Measurements from ENCODE around the gene AUTS2. TPM values are rescaled to one million over a fixed set of nuclear protein-coding genes. Genes with fewer than 3 reads are reported as not detected.

AUTS2 gene
- total and polyA plus RNA-seq, 11 donors: 3.4 to 14.0 (median 7.3) TPM

DNA sequence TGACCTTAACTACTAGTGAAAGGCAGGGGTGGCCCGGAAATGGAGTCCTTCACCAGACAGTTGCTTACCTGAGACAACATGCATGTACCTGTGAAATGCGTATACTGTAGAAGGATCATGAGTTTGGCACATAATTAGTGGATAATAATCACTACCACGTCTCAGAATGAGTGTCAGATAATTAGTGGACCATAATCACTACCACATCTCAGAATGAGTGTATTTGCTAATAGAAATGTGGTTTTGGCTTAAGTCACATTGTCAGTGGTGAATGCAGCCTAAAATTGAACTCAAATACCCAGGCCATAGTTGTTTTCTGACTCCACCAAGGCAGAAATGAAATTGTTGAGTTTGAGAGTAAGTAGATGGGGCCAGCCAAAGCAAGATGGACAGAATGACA is 1065.4 kb downstream of the AUTS2 start:
- no peaks in the 10 kb centered on the region for H3K9me3 ChIP-seq
- ATAC-seq: no peak
- intact Hi-C loops (cut with DNase I): no loop called here
- no peaks in the 10 kb centered on the region for H3K27me3 ChIP-seq
- no peak for TF ChIP-seq POLR2A (IDR thresholded peaks at IDR 0.05)
- TF ChIP-seq, protein P1, sequence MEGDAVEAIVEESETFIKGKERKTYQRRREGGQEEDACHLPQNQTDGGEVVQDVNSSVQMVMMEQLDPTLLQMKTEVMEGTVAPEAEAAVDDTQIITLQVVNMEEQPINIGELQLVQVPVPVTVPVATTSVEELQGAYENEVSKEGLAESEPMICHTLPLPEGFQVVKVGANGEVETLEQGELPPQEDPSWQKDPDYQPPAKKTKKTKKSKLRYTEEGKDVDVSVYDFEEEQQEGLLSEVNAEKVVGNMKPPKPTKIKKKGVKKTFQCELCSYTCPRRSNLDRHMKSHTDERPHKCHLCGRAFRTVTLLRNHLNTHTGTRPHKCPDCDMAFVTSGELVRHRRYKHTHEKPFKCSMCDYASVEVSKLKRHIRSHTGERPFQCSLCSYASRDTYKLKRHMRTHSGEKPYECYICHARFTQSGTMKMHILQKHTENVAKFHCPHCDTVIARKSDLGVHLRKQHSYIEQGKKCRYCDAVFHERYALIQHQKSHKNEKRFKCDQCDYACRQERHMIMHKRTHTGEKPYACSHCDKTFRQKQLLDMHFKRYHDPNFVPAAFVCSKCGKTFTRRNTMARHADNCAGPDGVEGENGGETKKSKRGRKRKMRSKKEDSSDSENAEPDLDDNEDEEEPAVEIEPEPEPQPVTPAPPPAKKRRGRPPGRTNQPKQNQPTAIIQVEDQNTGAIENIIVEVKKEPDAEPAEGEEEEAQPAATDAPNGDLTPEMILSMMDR (IDR thresholded peaks at IDR 0.05): no peak
- no peak overlapping the region for H3K4me3 ChIP-seq
- 64 to 65% (median 65%) methylated on average over 3 of the region's 3 CpGs for WGBS, 4 donors
- H3K4me1 ChIP-seq: peaks cover 0 to 21% (median 0%) of the 10 kb centered on the region in 12 donors
- H3K27ac ChIP-seq: no peak overlapping the region
- DNase-seq: no peak
- H3K36me3 ChIP-seq: no peaks in the 10 kb centered on the region

- Histone ChIP-seq H3K27ac (no peak overlapping the region), H3K4me3 (no peak overlapping the region), H3K36me3 (no peaks in the 10 kb centered on the region), H3K9me3 (no peaks in the 10 kb centered on the region), H3K27me3 (no peaks in the 10 kb centered on the region), H3K4me1 (peaks cover 0 to 21% (median 0%) of the 10 kb centered on the region in 12 donors)
- intact Hi-C loops (cut with DNase I): no loop called here
- DNase-seq (no peak), ATAC-seq (no peak)
- no peak for TF ChIP-seq POLR2A (IDR thresholded peaks at IDR 0.05)
- TF ChIP-seq, protein P1 (IDR thresholded peaks at IDR 0.05): no peak
- 55 to 88% (median 63%) methylated on average over 2 of the region's 2 CpGs for WGBS, 4 donors
Measured at GRCh38 chr7:70665997-70666396, 1067.7 kb downstream of the AUTS2 start.

DNA sequence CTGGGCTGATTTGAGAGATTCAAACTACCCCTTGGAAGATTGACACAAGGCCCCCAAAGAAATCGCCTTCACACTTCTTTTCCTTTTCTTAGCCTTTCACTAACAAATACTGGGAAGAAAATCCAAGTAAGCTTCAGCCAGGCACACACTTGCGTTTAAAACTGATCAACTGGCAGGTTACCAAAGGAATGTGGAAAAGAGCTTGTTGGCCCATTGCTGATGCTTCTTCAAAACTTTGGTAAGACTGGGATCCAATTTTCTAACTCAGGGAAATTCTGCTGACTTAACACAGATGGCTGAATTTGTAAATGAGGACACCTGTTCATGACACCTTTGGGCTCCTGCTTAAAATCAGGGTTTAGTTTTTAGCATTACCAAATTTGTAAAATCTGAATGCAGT is 1069.1 kb downstream of the AUTS2 start:
- intact Hi-C loops (cut with DNase I): no loop called here
- Histone ChIP-seq H3K4me1 (peaks cover 0 to 21% (median 0%) of the 10 kb centered on the region in 12 donors), H3K36me3 (no peaks in the 10 kb centered on the region), H3K9me3 (no peaks in the 10 kb centered on the region), H3K27ac (no peak overlapping the region), H3K27me3 (no peaks in the 10 kb centered on the region), H3K4me3 (no peak overlapping the region)
- DNase-seq (no peak), ATAC-seq (no peak)
- WGBS, 4 donors: 77 to 90% (median 80%) methylated on average over 2 of the region's 2 CpGs
- TF ChIP-seq, protein P1 (IDR thresholded peaks at IDR 0.05): no peak
- no peak for TF ChIP-seq POLR2A (IDR thresholded peaks at IDR 0.05)

- Histone ChIP-seq H3K4me3 (no peak overlapping the region), H3K27ac (peak overlapping the region in 4 of 12 donors; percentile 43 to 52 (median 47)), H3K27me3 (no peaks in the 10 kb centered on the region), H3K36me3 (no peaks in the 10 kb centered on the region), H3K4me1 (peaks cover 0 to 21% (median 0%) of the 10 kb centered on the region in 12 donors), H3K9me3 (no peaks in the 10 kb centered on the region)
- intact Hi-C loops (cut with DNase I): no loop called here
- 53 to 63% (median 58%) methylated on average over 16 of the region's 16 CpGs for WGBS, 4 donors
- DNase-seq (peak in 4 of 5 donors; percentile 59 to 80 (median 68)), ATAC-seq (peak; percentile 98 to 99 (median 99))
- TF ChIP-seq, protein P1 (IDR thresholded peaks at IDR 0.05): no peak
- TF ChIP-seq POLR2A (IDR thresholded peaks at IDR 0.05): no peak
Measured at GRCh38 chr7:70668606-70669358, 1070.5 kb downstream of the AUTS2 start.
